Heart left ventricle (tissue), 16 donors: ENCODE results near the gene IFT172. TPM values are rescaled to one million over a fixed set of nuclear protein-coding genes. Genes with fewer than 3 reads are reported as not detected.

Experiments
- ATAC-seq, 4 donors: fragments of 200-7000 bp; cut with Tn5 transposase; one replicate each; pipeline ENCODE4 v1.9.1; 2020 to 2022; ENCODE audit warnings: moderate library complexity in 4 of 4, mild to moderate bottlenecking in 3 of 4, moderate number of reproducible peaks in 1 of 4
- DNase-seq, 5 donors: peaks; one replicate each; pipeline ENCODE4 v3.0.0-alpha.2; 2020
- H3K27ac ChIP-seq, 12 donors: fragments of 200-600 bp; sonication (generic) in 4 of 12; one replicate each; pipeline versions ENCODE4 v1.5.0 to v1.8.0; 2016 to 2022; ENCODE audit warnings: mild to moderate bottlenecking in 2 of 12
- H3K27me3 ChIP-seq, 9 donors: fragments of 200-600 bp; sonication (generic) in 2 of 9; one replicate each; pipeline versions ENCODE4 v1.5.1 to v1.8.0; 2016 to 2022; ENCODE audit warnings: mild to moderate bottlenecking in 3 of 9
- H3K36me3 ChIP-seq, 9 donors: fragments of 200-600 bp; sonication (generic) in 2 of 9; one replicate each; pipeline versions ENCODE4 v1.5.0 to v1.8.0; 2018 to 2022; ENCODE audit warnings: mild to moderate bottlenecking in 2 of 9
- H3K4me1 ChIP-seq, 12 donors: fragments of 200-600 bp; sonication (generic) in 4 of 12; one replicate each; pipeline versions ENCODE4 v1.5.0 to v1.8.0; 2016 to 2022; ENCODE audit warnings: mild to moderate bottlenecking in 3 of 12
- H3K4me3 ChIP-seq, 12 donors: fragments of 200-600 bp; sonication (generic) in 4 of 12; one replicate each; pipeline versions ENCODE4 v1.5.0 to v1.8.0; 2017 to 2022; ENCODE audit warnings: mild to moderate bottlenecking in 9 of 12, moderate library complexity in 4 of 12
- H3K9me3 ChIP-seq, 12 donors: fragments of 200-600 bp; sonication (generic) in 4 of 12; one replicate each; pipeline versions ENCODE4 v1.5.0 to v1.8.0; 2016 to 2022; ENCODE audit warnings: mild to moderate bottlenecking in 1 of 12
- POLR2A ChIP-seq, 2 donors: fragments of 450-650 bp; IDR thresholded peaks; one replicate each; pipeline ENCODE4 v1.6.1; 2017; ENCODE audit warnings: antibody characterized with exemption in 2 of 2, mild to moderate bottlenecking in 2 of 2, moderate library complexity in 2 of 2
- WGBS, 4 donors: extraction: QIAGEN DNeasy Blood & Tissue Kit in 2 of 4; methylation state at CpG; one replicate each; pipeline versions ENCODE4 v1.1.5 to v1.1.7; 2013 to 2018; 5-methylcytosine and 5-hydroxymethylcytosine counted together
- intact Hi-C, 10 donors: fragments of 100-400 bp; cut with DNase I; formaldehyde crosslinking; loops; one replicate each; pipeline versions ENCODE4 v1.11.1 to v1.14.2; 2022
- polyA plus RNA-seq, 2 donors: library from polyadenylated mRNA; stranded (reverse); fragments of 200-250 nt; gene quantifications; one replicate each; pipeline ENCODE4 v1.2.3, GENCODE V29; 2013
- total RNA-seq, 9 donors: library from RNA; depleted of rRNA in 2 of 9; stranded (reverse); fragments of >200 nt in 2 of 9; fragmentation: NEBNext Ultra II Directional in 3 of 9; extraction: Animal tissue kit (Norgen Biotek cat#: 25700) in 3 of 9; gene quantifications; one replicate each; pipeline versions ENCODE4 v1.1.0 to v1.2.4, GENCODE V29; 2016 to 2023
- TF ChIP-seq, protein P1 (sequence below), 12 donors: fragments of 200-600 bp; sonication (generic) in 4 of 12; IDR thresholded peaks; one replicate each; pipeline versions ENCODE4 v1.5.0 to v1.8.0; 2018 to 2022; ENCODE audit warnings: antibody characterized with exemption in 12 of 12, mild to moderate bottlenecking in 5 of 12
- donor health status: ischemic (EF 13 %, LVEDD 7.1; RV severe dilation, severe dysfunction).
- donor health status: healthy with polysubstance abuse.
- donor health status: DM: no; HTN: yes; CAD: no.
- donor health status: DM: no; HTN: no; CAD: no.
- donor health status: ischemic (EF 25% LVEDD 6.9; RV normal size, moderate dysfunction).
- donor health status: ischemic (EF 25% LVEDD 5.7; RV mildly dilated, moderate dysfunction).
- donor health status: healthy.
- donor health status: DM: yes; HTN: yes; CAD: no.
- donor health status: ischemic (EF 35%, LVEDD 5.7; RV mildly dilated, moderate dysfunction).
- donor health status: nonischemic (EF 11% LVEDD 7.7; RV severe dilation, severe dysfunction).
- donor health status: DM: yes; HTN: yes; CAD: no.
- donor health status: PGD.
- donor health status: ischemic (EF 29% LVEDD 5.4; RV normal size, mild dysfunction).
- donor health status: nonischemic (EF 23%, LVEDD 6.1; RV moderate dilation, normal function).

IFT172 gene
- total and polyA plus RNA-seq, 11 donors, result 11.9 to 27.2 (median 17.4) TPM

GRCh38 chr2:27464443-27464842 is 25.1 kb downstream of the IFT172 start:
- H3K4me1 ChIP-seq, result no peaks in the 10 kb centered on the region
- no peak overlapping the region for H3K27ac ChIP-seq
- H3K4me3 ChIP-seq, result no peak overlapping the region
- intact Hi-C loops, result no loop called here
- no peaks in the 10 kb centered on the region for H3K27me3 ChIP-seq
- no peak for TF ChIP-seq POLR2A (IDR thresholded peaks at IDR 0.05)
- TF ChIP-seq, protein P1, sequence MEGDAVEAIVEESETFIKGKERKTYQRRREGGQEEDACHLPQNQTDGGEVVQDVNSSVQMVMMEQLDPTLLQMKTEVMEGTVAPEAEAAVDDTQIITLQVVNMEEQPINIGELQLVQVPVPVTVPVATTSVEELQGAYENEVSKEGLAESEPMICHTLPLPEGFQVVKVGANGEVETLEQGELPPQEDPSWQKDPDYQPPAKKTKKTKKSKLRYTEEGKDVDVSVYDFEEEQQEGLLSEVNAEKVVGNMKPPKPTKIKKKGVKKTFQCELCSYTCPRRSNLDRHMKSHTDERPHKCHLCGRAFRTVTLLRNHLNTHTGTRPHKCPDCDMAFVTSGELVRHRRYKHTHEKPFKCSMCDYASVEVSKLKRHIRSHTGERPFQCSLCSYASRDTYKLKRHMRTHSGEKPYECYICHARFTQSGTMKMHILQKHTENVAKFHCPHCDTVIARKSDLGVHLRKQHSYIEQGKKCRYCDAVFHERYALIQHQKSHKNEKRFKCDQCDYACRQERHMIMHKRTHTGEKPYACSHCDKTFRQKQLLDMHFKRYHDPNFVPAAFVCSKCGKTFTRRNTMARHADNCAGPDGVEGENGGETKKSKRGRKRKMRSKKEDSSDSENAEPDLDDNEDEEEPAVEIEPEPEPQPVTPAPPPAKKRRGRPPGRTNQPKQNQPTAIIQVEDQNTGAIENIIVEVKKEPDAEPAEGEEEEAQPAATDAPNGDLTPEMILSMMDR (IDR thresholded peaks at IDR 0.05), result no peak
- 94 to 98% (median 96%) methylated on average over 7 of the region's 7 CpGs for WGBS, 4 donors
- H3K36me3 ChIP-seq, result peaks cover 0 to 57% (median 28%) of the 10 kb centered on the region in 9 donors
- DNase-seq (no peak), ATAC-seq (no peak)
- no peaks in the 10 kb centered on the region for H3K9me3 ChIP-seq

GRCh38 chr2:27461118-27461517 is 28.4 kb downstream of the IFT172 start:
- Histone ChIP-seq H3K4me3 (no peak overlapping the region), H3K27me3 (no peaks in the 10 kb centered on the region), H3K4me1 (no peaks in the 10 kb centered on the region), H3K36me3 (peaks cover 0 to 85% (median 56%) of the 10 kb centered on the region in 9 donors), H3K27ac (no peak overlapping the region), H3K9me3 (no peaks in the 10 kb centered on the region)
- 64 to 72% (median 68%) methylated on average over 7 to 8 of the region's 8 CpGs for WGBS, 4 donors
- DNase-seq (peak in 3 of 5 donors; percentile 41 to 64 (median 47)), ATAC-seq (peak in 3 of 4 donors; percentile 63 to 74 (median 72))
- intact Hi-C loops, result no loop called here
- no peak for TF ChIP-seq POLR2A (IDR thresholded peaks at IDR 0.05)

GRCh38 chr2:27453968-27454367 is 35.6 kb downstream of the IFT172 start:
- intact Hi-C loops, result no loop called here
- Histone ChIP-seq H3K27me3 (no peaks in the 10 kb centered on the region), H3K4me3 (no peak overlapping the region), H3K4me1 (no peaks in the 10 kb centered on the region), H3K36me3 (peaks cover 0 to 100% (median 85%) of the 10 kb centered on the region in 9 donors), H3K9me3 (no peaks in the 10 kb centered on the region), H3K27ac (no peak overlapping the region)
- DNase-seq (no peak), ATAC-seq (no peak)
- WGBS, 4 donors, result 89 to 92% (median 90%) methylated on average over 7 of the region's 7 CpGs
- TF ChIP-seq POLR2A (IDR thresholded peaks at IDR 0.05), result no peak
- TF ChIP-seq, protein P1 (IDR thresholded peaks at IDR 0.05), result no peak

DNA sequence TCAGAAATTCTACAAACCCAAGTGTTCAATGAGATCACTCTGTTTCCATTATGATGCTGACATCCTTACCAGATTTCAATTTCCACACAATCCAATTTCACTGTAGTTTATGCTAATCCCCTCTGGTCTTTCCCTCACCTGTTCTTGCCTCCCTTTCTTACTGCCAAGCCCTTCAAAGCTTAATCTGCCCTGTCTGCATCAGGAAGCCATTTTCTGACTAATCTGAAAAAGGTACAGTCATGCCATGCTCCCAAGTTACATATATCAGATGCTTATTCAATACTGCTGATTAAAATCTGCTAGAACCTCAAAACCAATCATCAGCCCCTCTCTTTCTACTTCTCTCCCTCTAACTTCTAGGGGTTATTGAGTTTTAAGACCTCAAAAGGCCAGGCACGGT is 38.4 kb downstream of the IFT172 start:
- WGBS, 4 donors, result 30 to 100% (median 95%) methylated on average over 1 of the region's 1 CpG
- no peaks in the 10 kb centered on the region for H3K27me3 ChIP-seq
- no peak overlapping the region for H3K27ac ChIP-seq
- TF ChIP-seq, protein P1 (IDR thresholded peaks at IDR 0.05), result no peak
- no peak for TF ChIP-seq POLR2A (IDR thresholded peaks at IDR 0.05)
- H3K36me3 ChIP-seq, result peaks cover 0 to 96% (median 78%) of the 10 kb centered on the region in 9 donors
- ATAC-seq (no peak), DNase-seq (no peak)
- H3K4me1 ChIP-seq, result no peaks in the 10 kb centered on the region
- H3K4me3 ChIP-seq, result no peak overlapping the region
- intact Hi-C loops, result no loop called here
- H3K9me3 ChIP-seq, result no peaks in the 10 kb centered on the region

DNA sequence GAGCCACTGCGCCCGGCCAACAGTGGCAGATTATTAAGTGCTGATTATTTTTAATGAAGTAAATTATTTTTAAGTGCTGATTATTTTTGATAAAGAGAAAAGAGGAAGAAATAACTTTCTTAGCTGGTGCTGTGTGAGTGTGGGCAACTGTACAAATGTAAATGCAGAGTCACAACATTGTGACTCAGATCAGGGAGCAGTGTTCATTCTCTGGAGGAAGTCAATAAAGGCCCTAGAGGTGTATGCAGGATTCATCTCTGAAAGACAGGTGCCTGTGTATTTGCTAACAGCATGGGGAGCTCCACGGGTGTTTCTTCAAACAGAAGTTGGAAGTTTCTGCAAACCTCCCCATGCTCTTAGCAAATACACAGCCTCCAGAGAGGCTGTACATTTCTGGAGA is 41.2 kb downstream of the IFT172 start:
- no peak for TF ChIP-seq POLR2A (IDR thresholded peaks at IDR 0.05)
- TF ChIP-seq, protein P1 (IDR thresholded peaks at IDR 0.05), result no peak
- DNase-seq (no peak), ATAC-seq (no peak)
- H3K4me3 ChIP-seq, result no peak overlapping the region
- H3K27ac ChIP-seq, result no peak overlapping the region
- H3K36me3 ChIP-seq, result peaks cover 0 to 92% (median 74%) of the 10 kb centered on the region in 9 donors
- no peaks in the 10 kb centered on the region for H3K27me3 ChIP-seq
- intact Hi-C loops, result no loop called here
- WGBS, 4 donors, result 54 to 92% (median 79%) methylated on average over 3 of the region's 3 CpGs
- H3K4me1 ChIP-seq, result no peaks in the 10 kb centered on the region
- no peaks in the 10 kb centered on the region for H3K9me3 ChIP-seq
